Trophoblast cell (in vitro differentiated cells and primary cell): ENCODE data around the gene NCAPD3.

ENCODE experiments used
- DNase-seq, 2 donors: peaks; one replicate each; pipeline ENCODE4 v3.0.0-alpha.2; 2016
- H2AFZ ChIP-seq: 2 replicates; pipeline ENCODE4 v1.6.1; 2013; ENCODE audit warnings: low read length, moderate library complexity, mild to moderate bottlenecking; ENCODE audit not compliant: insufficient read depth, poor library complexity
- H2AK5ac ChIP-seq: 2 replicates; pipeline ENCODE4 v1.6.1; 2013; ENCODE audit warnings: mild to moderate bottlenecking, low read length
- H2BK120ac ChIP-seq: 2 replicates; pipeline ENCODE4 v1.6.1; 2013; ENCODE audit warnings: low read length, mild to moderate bottlenecking, moderate library complexity; ENCODE audit not compliant: insufficient read depth, poor library complexity
- H2BK12ac ChIP-seq: 2 replicates; pipeline ENCODE4 v1.6.1; 2013; ENCODE audit warnings: mild to moderate bottlenecking, low read length, moderate library complexity
- H2BK5ac ChIP-seq: 2 replicates; pipeline ENCODE4 v1.6.1; 2013; ENCODE audit warnings: low read length, low read depth, moderate library complexity, mild to moderate bottlenecking; ENCODE audit not compliant: poor library complexity
- H3K14ac ChIP-seq: 2 replicates; pipeline ENCODE4 v1.6.1; 2013; ENCODE audit warnings: mild to moderate bottlenecking, low read length
- H3K18ac ChIP-seq: 2 replicates; pipeline ENCODE4 v1.6.1; 2013; ENCODE audit warnings: mild to moderate bottlenecking, low read length
- H3K23ac ChIP-seq: 2 replicates; pipeline ENCODE4 v1.6.1; 2013; ENCODE audit warnings: low read length
- H3K27ac ChIP-seq: 2 replicates; pipeline ENCODE4 v1.5.1; 2013; ENCODE audit warnings: low read depth, mild to moderate bottlenecking, inconsistent platforms, low read length, moderate library complexity
- H3K27me3 ChIP-seq: 2 replicates; pipeline ENCODE4 v1.6.1; 2013; ENCODE audit warnings: inconsistent platforms, mild to moderate bottlenecking, low read length, moderate library complexity; ENCODE audit not compliant: insufficient read depth
- H3K36me3 ChIP-seq, 2 experiments: 1 replicate in 1 of 2; 2 replicates in 1 of 2; pipeline ENCODE4 v1.6.1; 2013; ENCODE audit warnings: low read length in 2 of 2, mild to moderate bottlenecking in 2 of 2, moderate library complexity in 1 of 2; ENCODE audit not compliant: insufficient read depth in 2 of 2, control insufficient read depth in 1 of 2
- H3K4ac ChIP-seq: 2 replicates; pipeline ENCODE4 v1.6.1; 2013; ENCODE audit warnings: low read depth, mild to moderate bottlenecking, low read length, moderate library complexity
- H3K4me1 ChIP-seq, 2 experiments: 1 replicate in 1 of 2; 2 replicates in 1 of 2; pipeline ENCODE4 v1.6.1; 2013; ENCODE audit warnings: low read length in 2 of 2, mild to moderate bottlenecking in 2 of 2, moderate library complexity in 1 of 2; ENCODE audit not compliant: insufficient read depth in 2 of 2, control insufficient read depth in 1 of 2
- H3K4me2 ChIP-seq: 2 replicates; pipeline ENCODE4 v1.6.1; 2013; ENCODE audit warnings: inconsistent platforms, mild to moderate bottlenecking, low read length, moderate library complexity
- H3K4me3 ChIP-seq: 2 replicates; pipeline ENCODE4 v1.5.1; 2013; ENCODE audit warnings: mild to moderate bottlenecking, low read depth, low read length, inconsistent platforms
- H3K79me1 ChIP-seq: one replicate; pipeline ENCODE4 v1.6.1; 2013; ENCODE audit warnings: low read length
- H3K79me2 ChIP-seq: 2 replicates; pipeline ENCODE4 v1.6.1; 2013; ENCODE audit warnings: low read length, mild to moderate bottlenecking; ENCODE audit not compliant: control insufficient read depth, insufficient read depth, poor library complexity
- H3K9ac ChIP-seq: 2 replicates; pipeline ENCODE4 v1.6.1; 2013; ENCODE audit warnings: mild to moderate bottlenecking, low read length
- H3K9me3 ChIP-seq: 2 replicates; pipeline ENCODE4 v1.6.1; 2013; ENCODE audit warnings: low read depth, mild to moderate bottlenecking, control low read depth, inconsistent platforms, low read length; ENCODE audit not compliant: insufficient read depth
- H4K12ac ChIP-seq: 2 replicates; pipeline ENCODE4 v1.6.1; 2013; ENCODE audit warnings: low read depth, mild to moderate bottlenecking, low read length, moderate library complexity
- H4K8ac ChIP-seq: 2 replicates; pipeline ENCODE4 v1.6.1; 2013; ENCODE audit warnings: low read depth, mild to moderate bottlenecking, low read length, moderate library complexity
- H4K91ac ChIP-seq: one replicate; pipeline ENCODE4 v1.6.1; 2013; ENCODE audit warnings: low read depth, mild to moderate bottlenecking, low read length, moderate library complexity
- WGBS: extraction: QIAGEN DNeasy Blood & Tissue Kit; methylation state at CpG from one replicate; pipeline ENCODE4 v1.1.7; 2013; ENCODE audit warnings: missing lambda C conversion rate; ENCODE audit not compliant: insufficient read length, insufficient coverage; ENCODE audit errors: extremely low coverage; 5-methylcytosine and 5-hydroxymethylcytosine counted together

NCAPD3 gene

DNA sequence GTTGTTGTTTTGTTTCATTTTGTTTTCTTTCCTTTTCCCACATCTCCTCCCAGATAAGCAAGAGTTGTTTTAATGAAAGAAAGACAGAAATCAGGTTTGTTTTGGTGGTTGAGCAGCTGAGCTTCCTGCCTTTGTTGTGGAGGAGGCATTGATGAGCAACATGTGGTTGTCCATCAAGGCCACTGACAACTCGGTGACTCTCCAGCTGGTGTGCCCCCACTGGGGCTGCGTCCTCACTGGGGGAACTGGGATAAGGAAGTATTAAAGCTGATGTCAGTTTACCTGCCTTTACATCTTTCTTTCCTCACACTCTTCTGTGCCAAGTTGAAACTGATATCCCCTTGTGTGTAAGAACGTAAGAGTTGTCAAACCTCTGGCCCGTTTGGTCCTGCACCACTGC is 6.6 kb upstream of the NCAPD3 start:
- no peak overlapping the region for H3K4me2 ChIP-seq
- H2AFZ ChIP-seq, result no peak overlapping the region
- H3K27ac ChIP-seq, result no peak overlapping the region
- H3K18ac ChIP-seq, result no peak overlapping the region
- peaks cover 3% of the 10 kb centered on the region in 2 experiments for H3K36me3 ChIP-seq
- H3K79me2 ChIP-seq, result no peaks in the 10 kb centered on the region
- H3K9me3 ChIP-seq, result no peaks in the 10 kb centered on the region
- no peak for DNase-seq
- H3K4me1 ChIP-seq, result peaks cover 0 to 4% of the 10 kb centered on the region in 2 experiments
- H3K27me3 ChIP-seq, result no peaks in the 10 kb centered on the region
- no peak overlapping the region for H2BK5ac ChIP-seq
- H3K4me3 ChIP-seq, result no peak overlapping the region
- no CpG with 5 or more reads among the region's 4 CpGs for WGBS
- H3K79me1 ChIP-seq, result no peaks in the 10 kb centered on the region
- no peak overlapping the region for H2BK120ac ChIP-seq
- no peak overlapping the region for H4K8ac ChIP-seq
- no peak overlapping the region for H2BK12ac ChIP-seq
- H3K4ac ChIP-seq, result no peak overlapping the region
- no peak overlapping the region for H3K23ac ChIP-seq
- H4K91ac ChIP-seq, result no peak overlapping the region
- H4K12ac ChIP-seq, result no peak overlapping the region
- H3K9ac ChIP-seq, result no peak overlapping the region
- no peak overlapping the region for H3K14ac ChIP-seq
- no peak overlapping the region for H2AK5ac ChIP-seq

GRCh38 chr11:134229126-134229790 is 5.5 kb upstream of the NCAPD3 start:
- WGBS, result no CpG with 5 or more reads among the region's 6 CpGs
- no peak overlapping the region for H4K8ac ChIP-seq
- peaks cover 5% of the 10 kb centered on the region for H3K79me2 ChIP-seq
- H3K27ac ChIP-seq, result no peak overlapping the region
- no peak overlapping the region for H3K23ac ChIP-seq
- no peak overlapping the region for H4K12ac ChIP-seq
- no peaks in the 10 kb centered on the region for H3K27me3 ChIP-seq
- no peak overlapping the region for H3K9ac ChIP-seq
- no peak overlapping the region for H2AFZ ChIP-seq
- H3K4me2 ChIP-seq, result no peak overlapping the region
- no peak overlapping the region for H4K91ac ChIP-seq
- no peak overlapping the region for H2BK5ac ChIP-seq
- H3K36me3 ChIP-seq, result no peaks in the 10 kb centered on the region
- H2AK5ac ChIP-seq, result no peak overlapping the region
- peaks cover 0 to 4% of the 10 kb centered on the region in 2 experiments for H3K4me1 ChIP-seq
- H3K79me1 ChIP-seq, result peaks cover 7% of the 10 kb centered on the region
- no peak overlapping the region for H3K14ac ChIP-seq
- DNase-seq, result peak in 1 of 2 donors; percentile 26
- H3K4ac ChIP-seq, result no peak overlapping the region
- no peak overlapping the region for H3K18ac ChIP-seq
- no peak overlapping the region for H2BK12ac ChIP-seq
- no peaks in the 10 kb centered on the region for H3K9me3 ChIP-seq
- no peak overlapping the region for H3K4me3 ChIP-seq
- no peak overlapping the region for H2BK120ac ChIP-seq

DNA sequence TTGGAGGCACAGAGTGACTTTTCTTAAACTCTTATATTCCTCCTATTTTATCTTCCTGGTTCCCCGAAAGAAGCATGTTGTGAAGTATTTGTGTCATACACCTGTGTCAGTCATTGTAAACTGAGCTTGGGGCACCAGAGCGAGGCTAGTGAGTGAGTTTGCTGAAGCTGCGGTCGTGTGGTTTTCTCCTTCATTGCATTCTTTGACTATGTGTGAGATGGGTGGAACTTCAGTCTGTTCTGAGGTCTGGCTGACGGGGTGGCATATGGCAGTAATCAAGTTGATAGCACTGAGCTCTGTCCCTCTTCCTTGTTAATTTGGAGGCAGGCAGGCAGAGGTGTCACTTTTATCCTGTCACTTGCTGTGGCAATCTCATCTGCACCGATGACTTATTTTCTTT is 4.9 kb upstream of the NCAPD3 start:
- no peaks in the 10 kb centered on the region for H3K9me3 ChIP-seq
- H2BK5ac ChIP-seq, result no peak overlapping the region
- H3K27me3 ChIP-seq, result no peaks in the 10 kb centered on the region
- no peak overlapping the region for H2BK12ac ChIP-seq
- no peak overlapping the region for H4K91ac ChIP-seq
- no peak overlapping the region for H3K18ac ChIP-seq
- H3K27ac ChIP-seq, result no peak overlapping the region
- H3K79me1 ChIP-seq, result peaks cover 8% of the 10 kb centered on the region
- no peak overlapping the region for H2BK120ac ChIP-seq
- H3K14ac ChIP-seq, result no peak overlapping the region
- H4K8ac ChIP-seq, result no peak overlapping the region
- no peak overlapping the region for H4K12ac ChIP-seq
- H3K4me1 ChIP-seq, result peaks cover 0 to 4% of the 10 kb centered on the region in 2 experiments
- DNase-seq, result no peak
- H3K79me2 ChIP-seq, result peaks cover 5% of the 10 kb centered on the region
- H3K23ac ChIP-seq, result no peak overlapping the region
- H2AK5ac ChIP-seq, result no peak overlapping the region
- WGBS, result no CpG with 5 or more reads among the region's 6 CpGs
- no peak overlapping the region for H3K4ac ChIP-seq
- H3K9ac ChIP-seq, result no peak overlapping the region
- H3K36me3 ChIP-seq, result no peaks in the 10 kb centered on the region
- H3K4me3 ChIP-seq, result no peak overlapping the region
- H3K4me2 ChIP-seq, result no peak overlapping the region
- no peak overlapping the region for H2AFZ ChIP-seq

GRCh38 chr11:134226806-134227325 is 3.1 kb upstream of the NCAPD3 start:
- no peaks in the 10 kb centered on the region for H3K27me3 ChIP-seq
- no peak overlapping the region for H2BK5ac ChIP-seq
- no peak overlapping the region for H2BK12ac ChIP-seq
- no CpG with 5 or more reads among the region's 5 CpGs for WGBS
- no peak overlapping the region for H4K12ac ChIP-seq
- H3K36me3 ChIP-seq, result no peaks in the 10 kb centered on the region
- no peak overlapping the region for H3K4me2 ChIP-seq
- H3K23ac ChIP-seq, result no peak overlapping the region
- no peaks in the 10 kb centered on the region for H3K9me3 ChIP-seq
- no peak overlapping the region for H3K18ac ChIP-seq
- H3K4me3 ChIP-seq, result no peak overlapping the region
- H3K4ac ChIP-seq, result no peak overlapping the region
- no peak overlapping the region for H2AFZ ChIP-seq
- H3K9ac ChIP-seq, result no peak overlapping the region
- H3K4me1 ChIP-seq, result peaks cover 5 to 8% of the 10 kb centered on the region in 2 experiments
- H3K14ac ChIP-seq, result no peak overlapping the region
- DNase-seq, result no peak
- H2AK5ac ChIP-seq, result no peak overlapping the region
- H4K8ac ChIP-seq, result no peak overlapping the region
- no peak overlapping the region for H2BK120ac ChIP-seq
- H3K27ac ChIP-seq, result no peak overlapping the region
- peaks cover 9% of the 10 kb centered on the region for H3K79me1 ChIP-seq
- H4K91ac ChIP-seq, result no peak overlapping the region
- peaks cover 7% of the 10 kb centered on the region for H3K79me2 ChIP-seq
